Liver (tissue), 9 donors: ENCODE results near the gene FMN1. TPM values are rescaled to one million over a fixed set of nuclear protein-coding genes. Genes with fewer than 3 reads are reported as not detected.

Experiments used
- DNase-seq: peaks from one replicate; pipeline ENCODE4 v3.0.0-alpha.2; 2017; ENCODE audit warnings: low spot score
- H3K27ac ChIP-seq, 2 donors: one replicate each; pipeline ENCODE4 v1.7.0; 2013; ENCODE audit warnings: inconsistent platforms in 2 of 2, low read length in 2 of 2, control low read depth in 1 of 2, low read depth in 1 of 2, mild to moderate bottlenecking in 1 of 2
- H3K27me3 ChIP-seq, 4 donors: one replicate each; pipeline versions ENCODE4 v1.6.1 to v1.7.0; 2013; ENCODE audit warnings: low read length in 3 of 4, inconsistent platforms in 1 of 4, mild to moderate bottlenecking in 1 of 4, moderate library complexity in 1 of 4; ENCODE audit not compliant: control insufficient read depth in 4 of 4, insufficient read depth in 4 of 4
- H3K36me3 ChIP-seq, 4 donors: one replicate each; pipeline versions ENCODE4 v1.6.1 to v1.7.0; 2013; ENCODE audit warnings: low read length in 3 of 4, mild to moderate bottlenecking in 3 of 4, low read depth in 1 of 4, moderate library complexity in 1 of 4; ENCODE audit not compliant: control insufficient read depth in 4 of 4, insufficient read depth in 3 of 4
- H3K4me1 ChIP-seq, 4 donors: one replicate each; pipeline versions ENCODE4 v1.6.1 to v1.7.0; 2013; ENCODE audit warnings: low read length in 3 of 4, mild to moderate bottlenecking in 3 of 4, moderate library complexity in 1 of 4; ENCODE audit not compliant: control insufficient read depth in 4 of 4, insufficient read depth in 4 of 4
- H3K4me3 ChIP-seq, 3 donors: one replicate each; pipeline versions ENCODE4 v1.6.1 to v1.7.0; 2013; ENCODE audit warnings: low read length in 3 of 3, control low read depth in 1 of 3, low read depth in 1 of 3, mild to moderate bottlenecking in 1 of 3
- H3K9ac ChIP-seq, 2 donors: one replicate each; pipeline ENCODE4 v1.7.0; 2013; ENCODE audit warnings: low read length in 2 of 2, mild to moderate bottlenecking in 2 of 2, moderate library complexity in 2 of 2, control low read depth in 1 of 2, low read depth in 1 of 2
- H3K9me3 ChIP-seq, 4 donors: one replicate each; pipeline versions ENCODE4 v1.6.1 to v1.7.0; 2013; ENCODE audit warnings: low read length in 3 of 4; ENCODE audit not compliant: control insufficient read depth in 4 of 4
- EGR1 ChIP-seq, 2 donors: IDR thresholded peaks; 2 replicates each; pipeline ENCODE4 v1.6.1; 2016 to 2018; ENCODE audit warnings: antibody characterized with exemption in 2 of 2, low read depth in 2 of 2
- FOXA1 ChIP-seq: IDR thresholded peaks from 2 replicates; pipeline ENCODE4 v1.6.1; 2016; ENCODE audit warnings: antibody characterized with exemption
- FOXA2 ChIP-seq: IDR thresholded peaks from 2 replicates; pipeline ENCODE4 v1.6.1; 2016; ENCODE audit warnings: antibody characterized with exemption
- GABPA ChIP-seq, 2 donors: IDR thresholded peaks in 1 of 2; conservative IDR thresholded peaks in 1 of 2; 2 replicates each; pipeline ENCODE4 v1.6.1; 2016; ENCODE audit warnings: antibody characterized with exemption in 2 of 2, mild to moderate bottlenecking in 1 of 2, moderate library complexity in 1 of 2
- HNF4A ChIP-seq, 2 donors: conservative IDR thresholded peaks; 2 replicates each; pipeline ENCODE4 v1.6.1; 2016; ENCODE audit warnings: antibody characterized with exemption in 2 of 2, mild to moderate bottlenecking in 2 of 2
- HNF4G ChIP-seq: IDR thresholded peaks from 2 replicates; pipeline ENCODE4 v1.6.1; 2016; ENCODE audit warnings: antibody characterized with exemption
- JUND ChIP-seq, 2 donors: IDR thresholded peaks; 2 replicates each; pipeline ENCODE4 v1.6.1; 2016; ENCODE audit warnings: antibody characterized with exemption in 2 of 2
- NR2F2 ChIP-seq: IDR thresholded peaks from 2 replicates; pipeline ENCODE4 v1.6.1; 2016; ENCODE audit warnings: antibody characterized with exemption
- RAD21 ChIP-seq, 2 donors: IDR thresholded peaks; 2 replicates each; pipeline ENCODE4 v1.6.1; 2016; ENCODE audit warnings: antibody characterized with exemption in 2 of 2, mild to moderate bottlenecking in 2 of 2
- RXRA ChIP-seq, 2 donors: IDR thresholded peaks; 2 replicates each; pipeline ENCODE4 v1.6.1; 2017 to 2018; ENCODE audit warnings: antibody characterized with exemption in 2 of 2, mild to moderate bottlenecking in 1 of 2
- SP1 ChIP-seq: IDR thresholded peaks from 2 replicates; pipeline ENCODE4 v1.6.1; 2018; ENCODE audit warnings: antibody characterized with exemption, mild to moderate bottlenecking
- TAF1 ChIP-seq: conservative IDR thresholded peaks from 2 replicates; pipeline ENCODE4 v1.6.1; 2016; ENCODE audit warnings: antibody characterized with exemption, mild to moderate bottlenecking
- YY1 ChIP-seq: IDR thresholded peaks from 2 replicates; pipeline ENCODE4 v1.6.1; 2016; ENCODE audit warnings: antibody characterized with exemption, mild to moderate bottlenecking
- ZBTB33 ChIP-seq: IDR thresholded peaks from 2 replicates; pipeline ENCODE4 v1.6.1; 2016; ENCODE audit warnings: antibody characterized with exemption
- WGBS: extraction: QIAGEN DNeasy Blood & Tissue Kit; methylation state at CpG from one replicate; pipeline ENCODE4 v1.1.7; 2013; 5-methylcytosine and 5-hydroxymethylcytosine counted together
- polyA plus RNA-seq, 2 donors: library from polyadenylated mRNA; stranded (reverse) in 1 of 2; unstranded in 1 of 2; fragments of 200-250 nt in 1 of 2; fragments of >200 nt in 1 of 2; fragmentation: Nextera tagmentation in 1 of 2; extraction: Ambion mirVana in 1 of 2; gene quantifications; one replicate each; pipeline versions ENCODE4 v1.2.1 to v1.2.3, GENCODE V29; 2013 to 2015
- total RNA-seq, 2 donors: library from RNA; depleted of rRNA; stranded (reverse); fragments of >200 nt; gene quantifications; one replicate each; pipeline ENCODE4 v1.2.3, GENCODE V29; 2014
- TF ChIP-seq, protein P1 (sequence below): fragments of 150-350 bp; IDR thresholded peaks from 2 replicates; pipeline ENCODE4 v1.5.1; 2017; ENCODE audit warnings: improper control_type of control experiment, low read depth, low read length; ENCODE audit not compliant: missing input control
- TF ChIP-seq, protein P2 (sequence below): IDR thresholded peaks from 2 replicates; pipeline ENCODE4 v1.6.1; 2016; ENCODE audit warnings: antibody characterized with exemption, mild to moderate bottlenecking
- TF ChIP-seq, protein P3 (sequence below): IDR thresholded peaks from 2 replicates; pipeline ENCODE4 v1.6.1; 2016; ENCODE audit warnings: antibody characterized with exemption
- TF ChIP-seq, protein P4 (sequence below): IDR thresholded peaks from 2 replicates; pipeline ENCODE4 v1.6.1; 2016; ENCODE audit warnings: antibody characterized with exemption
- donor health status: healthy.
- donor health status: healthy.
- donor health status: healthy.
- donor health status: healthy.
- donor health status: healthy.

FMN1 gene
- total and polyA plus RNA-seq, 4 donors, result 0.21 to 5.4 (median 0.53) TPM

DNA sequence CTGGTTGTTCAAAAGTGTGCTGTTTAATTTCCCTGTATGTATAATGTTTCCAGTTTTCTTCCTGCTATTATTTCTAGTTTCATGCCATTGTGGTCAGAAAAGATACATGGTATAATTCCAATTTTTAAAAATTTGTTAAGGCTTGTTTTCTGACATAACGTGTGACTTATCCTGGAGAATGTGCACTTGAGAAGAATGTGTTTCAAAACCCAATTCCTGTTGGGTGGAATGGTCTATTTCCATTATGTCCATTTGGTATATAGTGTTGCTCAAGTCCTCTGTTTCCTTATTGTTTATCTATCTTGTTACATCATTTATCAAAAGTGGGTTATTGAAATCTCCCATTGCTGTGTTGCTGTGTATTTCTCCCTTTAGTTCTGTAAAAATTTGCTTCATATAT lies 261.3 kb downstream of the FMN1 start:
- Histone ChIP-seq H3K27me3 (no peaks in the 10 kb centered on the region), H3K4me3 (no peak overlapping the region), H3K36me3 (no peaks in the 10 kb centered on the region), H3K9ac (no peak overlapping the region), H3K4me1 (no peaks in the 10 kb centered on the region), H3K27ac (no peak overlapping the region), H3K9me3 (no peaks in the 10 kb centered on the region)
- TF ChIP-seq RAD21 (IDR thresholded peaks at IDR 0.05) (no peak), HNF4A (conservative IDR thresholded peaks at IDR 0.05) (no peak), ZBTB33 (no peak), JUND (IDR thresholded peaks at IDR 0.05) (no peak), EGR1 (IDR thresholded peaks at IDR 0.05; ENCODE audit: low read depth in 2 of 2) (no peak), FOXA2 (no peak), TAF1 (no peak), YY1 (no peak), HNF4G (no peak), SP1 (no peak), RXRA (IDR thresholded peaks at IDR 0.05) (no peak), GABPA (IDR thresholded peaks at IDR 0.05 in 1 of 2, conservative IDR thresholded peaks at IDR 0.05 in 1 of 2) (no peak), NR2F2 (no peak), FOXA1 (no peak)
- TF ChIP-seq, protein P1, sequence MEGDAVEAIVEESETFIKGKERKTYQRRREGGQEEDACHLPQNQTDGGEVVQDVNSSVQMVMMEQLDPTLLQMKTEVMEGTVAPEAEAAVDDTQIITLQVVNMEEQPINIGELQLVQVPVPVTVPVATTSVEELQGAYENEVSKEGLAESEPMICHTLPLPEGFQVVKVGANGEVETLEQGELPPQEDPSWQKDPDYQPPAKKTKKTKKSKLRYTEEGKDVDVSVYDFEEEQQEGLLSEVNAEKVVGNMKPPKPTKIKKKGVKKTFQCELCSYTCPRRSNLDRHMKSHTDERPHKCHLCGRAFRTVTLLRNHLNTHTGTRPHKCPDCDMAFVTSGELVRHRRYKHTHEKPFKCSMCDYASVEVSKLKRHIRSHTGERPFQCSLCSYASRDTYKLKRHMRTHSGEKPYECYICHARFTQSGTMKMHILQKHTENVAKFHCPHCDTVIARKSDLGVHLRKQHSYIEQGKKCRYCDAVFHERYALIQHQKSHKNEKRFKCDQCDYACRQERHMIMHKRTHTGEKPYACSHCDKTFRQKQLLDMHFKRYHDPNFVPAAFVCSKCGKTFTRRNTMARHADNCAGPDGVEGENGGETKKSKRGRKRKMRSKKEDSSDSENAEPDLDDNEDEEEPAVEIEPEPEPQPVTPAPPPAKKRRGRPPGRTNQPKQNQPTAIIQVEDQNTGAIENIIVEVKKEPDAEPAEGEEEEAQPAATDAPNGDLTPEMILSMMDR, result no peak
- TF ChIP-seq, protein P2, sequence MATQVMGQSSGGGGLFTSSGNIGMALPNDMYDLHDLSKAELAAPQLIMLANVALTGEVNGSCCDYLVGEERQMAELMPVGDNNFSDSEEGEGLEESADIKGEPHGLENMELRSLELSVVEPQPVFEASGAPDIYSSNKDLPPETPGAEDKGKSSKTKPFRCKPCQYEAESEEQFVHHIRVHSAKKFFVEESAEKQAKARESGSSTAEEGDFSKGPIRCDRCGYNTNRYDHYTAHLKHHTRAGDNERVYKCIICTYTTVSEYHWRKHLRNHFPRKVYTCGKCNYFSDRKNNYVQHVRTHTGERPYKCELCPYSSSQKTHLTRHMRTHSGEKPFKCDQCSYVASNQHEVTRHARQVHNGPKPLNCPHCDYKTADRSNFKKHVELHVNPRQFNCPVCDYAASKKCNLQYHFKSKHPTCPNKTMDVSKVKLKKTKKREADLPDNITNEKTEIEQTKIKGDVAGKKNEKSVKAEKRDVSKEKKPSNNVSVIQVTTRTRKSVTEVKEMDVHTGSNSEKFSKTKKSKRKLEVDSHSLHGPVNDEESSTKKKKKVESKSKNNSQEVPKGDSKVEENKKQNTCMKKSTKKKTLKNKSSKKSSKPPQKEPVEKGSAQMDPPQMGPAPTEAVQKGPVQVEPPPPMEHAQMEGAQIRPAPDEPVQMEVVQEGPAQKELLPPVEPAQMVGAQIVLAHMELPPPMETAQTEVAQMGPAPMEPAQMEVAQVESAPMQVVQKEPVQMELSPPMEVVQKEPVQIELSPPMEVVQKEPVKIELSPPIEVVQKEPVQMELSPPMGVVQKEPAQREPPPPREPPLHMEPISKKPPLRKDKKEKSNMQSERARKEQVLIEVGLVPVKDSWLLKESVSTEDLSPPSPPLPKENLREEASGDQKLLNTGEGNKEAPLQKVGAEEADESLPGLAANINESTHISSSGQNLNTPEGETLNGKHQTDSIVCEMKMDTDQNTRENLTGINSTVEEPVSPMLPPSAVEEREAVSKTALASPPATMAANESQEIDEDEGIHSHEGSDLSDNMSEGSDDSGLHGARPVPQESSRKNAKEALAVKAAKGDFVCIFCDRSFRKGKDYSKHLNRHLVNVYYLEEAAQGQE, result no peak
- TF ChIP-seq, protein P3, sequence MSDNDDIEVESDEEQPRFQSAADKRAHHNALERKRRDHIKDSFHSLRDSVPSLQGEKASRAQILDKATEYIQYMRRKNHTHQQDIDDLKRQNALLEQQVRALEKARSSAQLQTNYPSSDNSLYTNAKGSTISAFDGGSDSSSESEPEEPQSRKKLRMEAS, result no peak
- TF ChIP-seq, protein P4, sequence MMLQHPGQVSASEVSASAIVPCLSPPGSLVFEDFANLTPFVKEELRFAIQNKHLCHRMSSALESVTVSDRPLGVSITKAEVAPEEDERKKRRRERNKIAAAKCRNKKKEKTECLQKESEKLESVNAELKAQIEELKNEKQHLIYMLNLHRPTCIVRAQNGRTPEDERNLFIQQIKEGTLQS, result no peak
- DNase-seq, result no peak
- WGBS, result 86% methylated on average over 1 of the region's 1 CpG
